KMS-11 (cell line): Measurements from ENCODE around the gene ACSL1.

Source experiments
- H2AFZ ChIP-seq: fragments of 200-600 bp; sonication (generic); 2 replicates; pipeline ENCODE4 v1.6.1; 2016; ENCODE audit warnings: antibody characterized with exemption, mixed run types, low read depth
- H3K27ac ChIP-seq: fragments of 200-600 bp; sonication (generic); 2 replicates; pipeline ENCODE4 v1.6.1; 2016; ENCODE audit warnings: mild to moderate bottlenecking, mixed run types
- H3K27me3 ChIP-seq: fragments of 200-600 bp; sonication (generic); 2 replicates; pipeline ENCODE4 v1.6.1; 2017; ENCODE audit warnings: mild to moderate bottlenecking, low read depth, mixed run types, moderate library complexity; ENCODE audit not compliant: insufficient read depth
- H3K36me3 ChIP-seq: fragments of 200-600 bp; sonication (generic); 2 replicates; pipeline ENCODE4 v1.6.1; 2017; ENCODE audit warnings: mild to moderate bottlenecking, mixed run types; ENCODE audit not compliant: insufficient read depth
- H3K4me1 ChIP-seq: fragments of 200-600 bp; sonication (generic); 2 replicates; pipeline ENCODE4 v1.6.1; 2016; ENCODE audit warnings: mild to moderate bottlenecking, low read depth, mixed run types; ENCODE audit not compliant: poor library complexity, severe bottlenecking
- H3K4me2 ChIP-seq: fragments of 200-600 bp; sonication (generic); 2 replicates; pipeline ENCODE4 v1.7.0; 2016; ENCODE audit warnings: mild to moderate bottlenecking, mixed run types
- H3K4me3 ChIP-seq: fragments of 200-600 bp; sonication (generic); IDR thresholded peaks from 2 replicates; pipeline ENCODE4 v1.6.1; 2017; ENCODE audit warnings: low read depth, low read length, mixed read lengths; ENCODE audit not compliant: insufficient read depth
- H3K79me2 ChIP-seq: fragments of 200-600 bp; sonication (generic); 2 replicates; pipeline ENCODE4 v1.6.1; 2016; ENCODE audit warnings: low read depth, mixed run types; ENCODE audit not compliant: insufficient read depth
- H3K9ac ChIP-seq: fragments of 200-600 bp; sonication (generic); 2 replicates; pipeline ENCODE4 v1.6.1; 2016; ENCODE audit warnings: mild to moderate bottlenecking, mixed run types
- H4K20me1 ChIP-seq: fragments of 200-600 bp; sonication (generic); 2 replicates; pipeline ENCODE4 v1.6.1; 2016; ENCODE audit warnings: mild to moderate bottlenecking, mixed run types; ENCODE audit not compliant: insufficient read depth
- CTCF ChIP-seq: fragments of 200-600 bp; sonication (generic); conservative IDR thresholded peaks from 2 replicates; pipeline ENCODE4 v1.6.1; 2017; ENCODE audit warnings: low read depth, mild to moderate bottlenecking, antibody characterized with exemption, low read length, moderate library complexity, mixed read lengths

ACSL1 gene

GRCh38 chr4:184765473-184766340 is 60.1 kb downstream of the ACSL1 start:
- H2AFZ ChIP-seq, result no peak overlapping the region

GRCh38 chr4:184764601-184765000 is 61.2 kb downstream of the ACSL1 start:
- H4K20me1 ChIP-seq, result no peaks in the 10 kb centered on the region
- H3K4me2 ChIP-seq, result no peak overlapping the region
- no peak overlapping the region for H2AFZ ChIP-seq
- H3K27ac ChIP-seq, result no peak overlapping the region
- no peak overlapping the region for H3K4me3 ChIP-seq
- no peak overlapping the region for H3K9ac ChIP-seq
- no peaks in the 10 kb centered on the region for H3K79me2 ChIP-seq
- no peak for TF ChIP-seq CTCF
- H3K27me3 ChIP-seq, result no peaks in the 10 kb centered on the region
- H3K36me3 ChIP-seq, result no peaks in the 10 kb centered on the region
- H3K4me1 ChIP-seq, result peaks cover 5% of the 10 kb centered on the region

More at GRCh38 chr4:184765473-184766340, 60.1 kb downstream of the ACSL1 start:
- H3K27me3 ChIP-seq, result no peaks in the 10 kb centered on the region
- H3K9ac ChIP-seq, result no peak overlapping the region
- no peak overlapping the region for H3K27ac ChIP-seq
- H3K36me3 ChIP-seq, result no peaks in the 10 kb centered on the region
- no peak for TF ChIP-seq CTCF
- H3K4me3 ChIP-seq, result no peak overlapping the region
- H3K4me2 ChIP-seq, result no peak overlapping the region
- H4K20me1 ChIP-seq, result no peaks in the 10 kb centered on the region
- peaks cover 5% of the 10 kb centered on the region for H3K4me1 ChIP-seq
- H3K79me2 ChIP-seq, result no peaks in the 10 kb centered on the region

GRCh38 chr4:184763150-184763780 is 62.5 kb downstream of the ACSL1 start:
- Histone ChIP-seq H3K27ac (no peak overlapping the region), H3K79me2 (no peaks in the 10 kb centered on the region), H3K4me1 (peaks cover 5% of the 10 kb centered on the region), H3K27me3 (no peaks in the 10 kb centered on the region), H3K36me3 (no peaks in the 10 kb centered on the region), H4K20me1 (no peaks in the 10 kb centered on the region), H3K9ac (no peak overlapping the region), H2AFZ (no peak overlapping the region), H3K4me3 (no peak overlapping the region), H3K4me2 (no peak overlapping the region)
- TF ChIP-seq CTCF, result no peak

DNA sequence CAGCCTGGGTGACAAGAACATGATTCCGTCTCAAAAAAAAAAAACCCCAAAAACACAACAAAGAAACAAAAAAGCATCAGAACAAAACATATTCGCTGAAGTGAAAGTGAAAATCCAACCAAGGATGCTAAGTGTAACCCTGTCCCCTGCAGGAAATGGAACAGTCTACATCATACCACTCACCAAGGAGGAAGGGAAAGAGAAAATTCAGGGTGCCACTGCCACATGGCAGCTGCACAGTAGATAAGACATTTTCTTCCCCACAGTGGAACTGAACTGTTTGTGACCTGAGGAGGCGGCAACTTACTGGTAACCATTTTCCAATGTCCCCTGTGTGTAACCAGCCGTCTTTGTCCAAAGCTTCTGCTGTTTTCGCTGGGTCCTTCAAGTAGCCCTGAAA is 63.7 kb downstream of the ACSL1 start:
- Histone ChIP-seq H3K9ac (no peak overlapping the region), H3K4me1 (peaks cover 5% of the 10 kb centered on the region), H3K36me3 (no peaks in the 10 kb centered on the region; the same call in 1 of the 2 replicates), H3K79me2 (no peaks in the 10 kb centered on the region), H3K27me3 (no peaks in the 10 kb centered on the region), H2AFZ (no peak overlapping the region), H3K4me3 (no peak overlapping the region), H4K20me1 (no peaks in the 10 kb centered on the region), H3K4me2 (no peak overlapping the region), H3K27ac (no peak overlapping the region)
- TF ChIP-seq CTCF, result no peak
